ENCODE data around the gene RFTN2.

Gene RFTN2

DNA sequence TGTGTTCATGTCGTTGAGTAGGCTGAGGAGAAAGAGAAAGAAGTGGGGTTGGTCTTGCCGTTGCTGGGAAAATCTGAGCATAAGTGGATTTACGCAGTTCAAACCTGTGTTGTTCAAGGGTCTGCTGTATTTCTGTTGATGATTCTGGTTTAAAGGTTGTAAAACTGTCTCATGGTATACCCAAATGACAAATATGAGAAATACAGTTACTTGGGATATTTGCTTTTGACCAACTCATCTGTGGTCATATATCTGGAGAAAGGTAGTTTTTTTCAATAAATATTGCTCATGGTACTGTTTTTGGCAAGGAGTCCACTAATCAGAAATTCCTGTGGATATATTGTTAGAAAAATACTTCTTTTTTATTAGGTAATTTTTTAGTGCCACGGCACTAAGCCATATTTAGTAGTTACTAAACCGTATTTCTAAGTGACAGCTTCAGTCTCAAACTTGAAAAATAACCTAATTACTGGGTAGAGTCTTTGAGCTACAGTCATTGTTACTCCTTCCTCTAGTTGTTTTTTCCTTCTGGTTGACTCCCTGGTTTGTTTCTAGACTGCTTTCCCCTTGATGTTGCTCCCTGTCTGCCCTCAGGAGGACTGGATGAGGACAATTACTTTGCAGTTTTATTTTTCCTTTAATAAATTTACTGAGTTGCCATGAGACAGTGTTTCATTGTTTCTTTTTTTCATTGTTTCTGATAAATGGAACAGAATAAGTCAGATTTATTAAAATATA lies 128.1 kb downstream of the RFTN2 start:
- no peak for DNase-seq (ENCODE audit: low spot score)

DNA sequence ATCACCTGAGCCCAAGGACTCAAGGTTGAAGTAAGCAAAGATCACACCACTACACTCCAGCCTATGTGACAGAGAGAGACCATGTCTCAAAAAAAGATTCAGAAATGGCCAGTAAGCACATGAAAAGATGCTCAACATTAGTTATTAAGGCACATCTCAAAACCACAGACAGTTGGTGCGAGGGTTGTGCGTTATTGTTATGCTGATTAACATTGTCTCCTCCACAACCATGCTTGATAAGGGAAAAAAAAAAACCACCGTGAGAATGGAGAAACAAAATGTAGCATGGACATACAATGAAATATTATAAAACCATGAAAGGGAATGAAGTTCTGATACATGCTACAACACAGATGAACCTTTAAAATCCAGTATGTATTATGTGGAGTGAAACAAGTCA lies 132.2 kb downstream of the RFTN2 start:
- DNase-seq (ENCODE audit: low spot score), result no peak

DNA sequence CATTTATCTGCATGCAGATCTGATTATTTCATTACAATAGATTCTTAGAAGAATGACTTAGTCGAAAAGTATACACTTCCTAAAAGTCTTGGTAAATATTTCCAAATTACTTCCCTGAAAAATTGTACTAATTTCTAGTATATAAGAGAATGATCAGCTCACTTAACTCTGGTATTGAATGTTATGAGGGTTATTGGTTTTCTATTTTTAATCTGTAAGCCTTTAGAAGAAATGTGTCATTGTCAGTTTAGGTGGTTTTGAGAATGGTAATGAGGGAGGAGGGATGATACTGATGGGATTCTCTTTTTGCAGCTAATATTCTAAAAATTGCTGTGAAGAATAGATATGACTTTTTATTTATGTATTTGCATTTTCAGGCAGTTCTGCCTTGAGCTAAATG lies 135.7 kb downstream of the RFTN2 start:
- DNase-seq (ENCODE audit: low spot score), result no peak

DNA sequence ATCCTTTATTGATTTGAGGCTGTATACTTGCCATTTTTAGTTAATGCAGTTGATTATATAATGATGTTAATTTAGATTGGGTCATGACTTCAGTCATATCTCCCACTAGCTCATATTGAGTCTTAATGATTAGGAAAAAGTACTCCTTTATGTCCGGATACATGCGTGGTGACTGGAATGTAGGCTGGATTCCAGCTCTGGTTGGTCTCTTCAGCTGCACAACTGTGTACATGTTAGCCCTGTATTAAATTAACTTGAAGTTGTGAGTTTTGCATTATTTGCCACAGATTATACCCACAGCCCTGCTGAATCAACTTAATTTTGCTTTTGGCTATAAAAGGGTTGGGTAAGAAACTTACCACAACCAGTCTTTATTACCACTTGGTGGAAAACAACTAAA lies 137.0 kb downstream of the RFTN2 start:
- peak; percentile 16 for DNase-seq (ENCODE audit: low spot score)
